ENCODE results near the gene SLC16A4. TPM values are rescaled to one million over a fixed set of nuclear protein-coding genes. Genes with fewer than 3 reads are reported as not detected.

Gene SLC16A4
- total RNA-seq, 1 experiment from 2014 or later: 0.83 TPM

GRCh38 chr1:110335265-110335664 lies 55.6 kb downstream of the SLC16A4 start:
- Mint-ChIP-seq H3K9me3 (ENCODE audit: low read depth, unreplicated experiment) (no peaks in the 10 kb centered on the region), H3K27me3 (ENCODE audit: unreplicated experiment) (no peaks in the 10 kb centered on the region), H3K36me3 (ENCODE audit: insufficient read depth, unreplicated experiment) (no peaks in the 10 kb centered on the region), H3K27ac (ENCODE audit: unreplicated experiment) (no peak overlapping the region), H3K4me1 (ENCODE audit: low read depth, unreplicated experiment) (peaks cover 24% of the 10 kb centered on the region), H3K4me3 (ENCODE audit: low read depth, unreplicated experiment) (no peak overlapping the region)
- intact Hi-C loops (cut with micrococcal nuclease; ENCODE audit: unreplicated experiment): loop anchor here (5.0 kb wide), 1 partner anchor 57 kb away; the partner anchor contains the start of gene SLC16A4
- CTCF ChIA-PET: no interaction called here
- BruUV-seq (replicated peaks): no TSS peak
- no peak for DNase-seq
- TF ChIP-seq CTCF (IDR thresholded peaks at IDR 0.05; ENCODE audit: unreplicated experiment): no peak

- no peaks in the 10 kb centered on the region for H3K9me3 Mint-ChIP-seq (ENCODE audit: low read depth, unreplicated experiment)
- CTCF ChIA-PET: no interaction called here
- no peak overlapping the region for H3K27ac Mint-ChIP-seq (ENCODE audit: unreplicated experiment)
- H3K4me1 Mint-ChIP-seq (ENCODE audit: low read depth, unreplicated experiment): no peaks in the 10 kb centered on the region
- DNase-seq: no peak
- no peaks in the 10 kb centered on the region for H3K27me3 Mint-ChIP-seq (ENCODE audit: unreplicated experiment)
- no TSS peak for BruUV-seq (replicated peaks)
- TF ChIP-seq CTCF (IDR thresholded peaks at IDR 0.05; ENCODE audit: unreplicated experiment): no peak
- H3K4me3 Mint-ChIP-seq (ENCODE audit: low read depth, unreplicated experiment): no peak overlapping the region
- intact Hi-C loops (cut with micrococcal nuclease; ENCODE audit: unreplicated experiment): no loop called here
- H3K36me3 Mint-ChIP-seq (ENCODE audit: insufficient read depth, unreplicated experiment): no peaks in the 10 kb centered on the region
These were observed 62.1 kb downstream of the SLC16A4 start for GRCh38 chr1:110328700-110329099.

GRCh38 chr1:110328274-110328673 lies 62.6 kb downstream of the SLC16A4 start:
- DNase-seq: no peak
- no peaks in the 10 kb centered on the region for H3K9me3 Mint-ChIP-seq (ENCODE audit: low read depth, unreplicated experiment)
- BruUV-seq (replicated peaks): no TSS peak
- no peaks in the 10 kb centered on the region for H3K27me3 Mint-ChIP-seq (ENCODE audit: unreplicated experiment)
- no peak for TF ChIP-seq CTCF (IDR thresholded peaks at IDR 0.05; ENCODE audit: unreplicated experiment)
- intact Hi-C loops (cut with micrococcal nuclease; ENCODE audit: unreplicated experiment): no loop called here
- H3K27ac Mint-ChIP-seq (ENCODE audit: unreplicated experiment): no peak overlapping the region
- CTCF ChIA-PET: no interaction called here
- no peaks in the 10 kb centered on the region for H3K36me3 Mint-ChIP-seq (ENCODE audit: insufficient read depth, unreplicated experiment)
- H3K4me1 Mint-ChIP-seq (ENCODE audit: low read depth, unreplicated experiment): no peaks in the 10 kb centered on the region
- H3K4me3 Mint-ChIP-seq (ENCODE audit: low read depth, unreplicated experiment): no peak overlapping the region

- CTCF ChIA-PET: no interaction called here
- intact Hi-C loops (cut with micrococcal nuclease; ENCODE audit: unreplicated experiment): no loop called here
- H3K9me3 Mint-ChIP-seq (ENCODE audit: low read depth, unreplicated experiment): no peaks in the 10 kb centered on the region
- H3K4me3 Mint-ChIP-seq (ENCODE audit: low read depth, unreplicated experiment): no peak overlapping the region
- H3K4me1 Mint-ChIP-seq (ENCODE audit: low read depth, unreplicated experiment): no peaks in the 10 kb centered on the region
- no peak for TF ChIP-seq CTCF (IDR thresholded peaks at IDR 0.05; ENCODE audit: unreplicated experiment)
- BruUV-seq (replicated peaks): no TSS peak
- no peaks in the 10 kb centered on the region for H3K36me3 Mint-ChIP-seq (ENCODE audit: insufficient read depth, unreplicated experiment)
- H3K27me3 Mint-ChIP-seq (ENCODE audit: unreplicated experiment): no peaks in the 10 kb centered on the region
- H3K27ac Mint-ChIP-seq (ENCODE audit: unreplicated experiment): no peak overlapping the region
- DNase-seq: no peak
These were observed 64.0 kb downstream of the SLC16A4 start for GRCh38 chr1:110326826-110327225.
